ENCODE data around the gene KIF26A. TPM values are rescaled to one million over a fixed set of nuclear protein-coding genes. Genes with fewer than 3 reads are reported as not detected.

Gene KIF26A
- total RNA-seq, 1 donor from 2014 or later: not detected

DNA sequence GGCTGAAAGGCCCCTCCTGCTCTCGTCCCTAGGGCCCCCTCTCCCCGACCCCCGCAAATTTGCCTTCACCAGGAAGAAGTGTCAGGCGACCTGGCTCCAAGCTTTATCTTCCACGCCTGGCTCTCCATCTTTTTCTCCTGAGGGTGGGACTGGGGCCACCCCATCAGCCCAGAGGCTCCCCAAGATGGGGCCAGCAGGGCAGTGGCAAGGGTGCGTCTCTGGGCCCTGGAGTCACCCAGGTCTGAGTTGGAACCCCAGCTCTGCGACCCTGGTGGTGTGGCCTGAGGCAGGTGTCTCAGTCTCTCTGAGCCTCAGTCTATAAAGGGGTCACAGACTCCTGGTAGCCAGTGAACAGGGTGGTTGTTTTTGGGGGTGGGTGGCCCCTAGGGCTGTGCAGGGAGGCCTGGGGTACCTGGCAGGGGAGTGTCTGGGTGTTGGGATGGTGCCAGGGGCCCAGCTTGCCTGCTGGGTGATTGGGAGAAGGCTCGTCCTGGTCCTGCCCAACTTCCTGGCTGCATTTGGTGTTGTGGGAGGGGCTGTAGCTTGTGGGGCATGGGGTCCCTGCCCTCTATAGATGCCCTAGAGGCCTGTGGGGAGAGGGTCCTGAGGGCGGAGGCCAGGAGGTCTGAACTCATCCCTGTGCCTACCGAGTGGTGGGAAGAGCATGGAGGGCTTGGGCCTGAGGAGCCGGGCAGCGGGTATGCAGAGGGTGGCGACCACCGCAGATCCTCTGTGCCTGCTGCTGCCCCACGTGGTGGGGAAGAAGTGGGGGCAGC is 7.6 kb downstream of the KIF26A start:
- Mint-ChIP-seq H3K4me3 (no peak overlapping the region), H3K27me3 (peaks cover 12% of the 10 kb centered on the region), H3K9me3 (no peaks in the 10 kb centered on the region), H3K36me3 (ENCODE audit: low read depth) (no peaks in the 10 kb centered on the region), H3K27ac (no peak overlapping the region), H3K4me1 (no peaks in the 10 kb centered on the region)
- ATAC-seq (ENCODE audit: low read depth) (no peak), DNase-seq (no peak)
- TF ChIP-seq, protein P1, sequence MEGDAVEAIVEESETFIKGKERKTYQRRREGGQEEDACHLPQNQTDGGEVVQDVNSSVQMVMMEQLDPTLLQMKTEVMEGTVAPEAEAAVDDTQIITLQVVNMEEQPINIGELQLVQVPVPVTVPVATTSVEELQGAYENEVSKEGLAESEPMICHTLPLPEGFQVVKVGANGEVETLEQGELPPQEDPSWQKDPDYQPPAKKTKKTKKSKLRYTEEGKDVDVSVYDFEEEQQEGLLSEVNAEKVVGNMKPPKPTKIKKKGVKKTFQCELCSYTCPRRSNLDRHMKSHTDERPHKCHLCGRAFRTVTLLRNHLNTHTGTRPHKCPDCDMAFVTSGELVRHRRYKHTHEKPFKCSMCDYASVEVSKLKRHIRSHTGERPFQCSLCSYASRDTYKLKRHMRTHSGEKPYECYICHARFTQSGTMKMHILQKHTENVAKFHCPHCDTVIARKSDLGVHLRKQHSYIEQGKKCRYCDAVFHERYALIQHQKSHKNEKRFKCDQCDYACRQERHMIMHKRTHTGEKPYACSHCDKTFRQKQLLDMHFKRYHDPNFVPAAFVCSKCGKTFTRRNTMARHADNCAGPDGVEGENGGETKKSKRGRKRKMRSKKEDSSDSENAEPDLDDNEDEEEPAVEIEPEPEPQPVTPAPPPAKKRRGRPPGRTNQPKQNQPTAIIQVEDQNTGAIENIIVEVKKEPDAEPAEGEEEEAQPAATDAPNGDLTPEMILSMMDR (IDR thresholded peaks at IDR 0.05): no peak
- CTCF ChIA-PET: no interaction called here
- intact Hi-C loops (cut with micrococcal nuclease): no loop called here
- POLR2A ChIA-PET: no interaction called here

- Mint-ChIP-seq H3K9me3 (no peaks in the 10 kb centered on the region), H3K4me1 (no peaks in the 10 kb centered on the region), H3K27ac (no peak overlapping the region), H3K27me3 (peaks cover 10% of the 10 kb centered on the region), H3K4me3 (no peak overlapping the region), H3K36me3 (ENCODE audit: low read depth) (no peaks in the 10 kb centered on the region)
- CTCF ChIA-PET: no interaction called here
- TF ChIP-seq, protein P1 (IDR thresholded peaks at IDR 0.05): no peak
- no peak for ATAC-seq (ENCODE audit: low read depth)
- DNase-seq: no peak
- POLR2A ChIA-PET: no interaction called here
- intact Hi-C loops (cut with micrococcal nuclease): no loop called here
These were observed 8.4 kb downstream of the KIF26A start for GRCh38 chr14:104146651-104147345.

- ChIA-PET CTCF (no interaction called here), POLR2A (no interaction called here)
- no peak overlapping the region for H3K27ac Mint-ChIP-seq
- H3K36me3 Mint-ChIP-seq (ENCODE audit: low read depth): no peaks in the 10 kb centered on the region
- intact Hi-C loops (cut with micrococcal nuclease): no loop called here
- H3K27me3 Mint-ChIP-seq: peaks cover 10% of the 10 kb centered on the region
- no peaks in the 10 kb centered on the region for H3K9me3 Mint-ChIP-seq
- no peaks in the 10 kb centered on the region for H3K4me1 Mint-ChIP-seq
- TF ChIP-seq, protein P1 (IDR thresholded peaks at IDR 0.05): no peak
- H3K4me3 Mint-ChIP-seq: no peak overlapping the region
- DNase-seq (no peak), ATAC-seq (ENCODE audit: low read depth) (no peak)
These were observed 9.1 kb downstream of the KIF26A start for GRCh38 chr14:104147346-104148125.

DNA sequence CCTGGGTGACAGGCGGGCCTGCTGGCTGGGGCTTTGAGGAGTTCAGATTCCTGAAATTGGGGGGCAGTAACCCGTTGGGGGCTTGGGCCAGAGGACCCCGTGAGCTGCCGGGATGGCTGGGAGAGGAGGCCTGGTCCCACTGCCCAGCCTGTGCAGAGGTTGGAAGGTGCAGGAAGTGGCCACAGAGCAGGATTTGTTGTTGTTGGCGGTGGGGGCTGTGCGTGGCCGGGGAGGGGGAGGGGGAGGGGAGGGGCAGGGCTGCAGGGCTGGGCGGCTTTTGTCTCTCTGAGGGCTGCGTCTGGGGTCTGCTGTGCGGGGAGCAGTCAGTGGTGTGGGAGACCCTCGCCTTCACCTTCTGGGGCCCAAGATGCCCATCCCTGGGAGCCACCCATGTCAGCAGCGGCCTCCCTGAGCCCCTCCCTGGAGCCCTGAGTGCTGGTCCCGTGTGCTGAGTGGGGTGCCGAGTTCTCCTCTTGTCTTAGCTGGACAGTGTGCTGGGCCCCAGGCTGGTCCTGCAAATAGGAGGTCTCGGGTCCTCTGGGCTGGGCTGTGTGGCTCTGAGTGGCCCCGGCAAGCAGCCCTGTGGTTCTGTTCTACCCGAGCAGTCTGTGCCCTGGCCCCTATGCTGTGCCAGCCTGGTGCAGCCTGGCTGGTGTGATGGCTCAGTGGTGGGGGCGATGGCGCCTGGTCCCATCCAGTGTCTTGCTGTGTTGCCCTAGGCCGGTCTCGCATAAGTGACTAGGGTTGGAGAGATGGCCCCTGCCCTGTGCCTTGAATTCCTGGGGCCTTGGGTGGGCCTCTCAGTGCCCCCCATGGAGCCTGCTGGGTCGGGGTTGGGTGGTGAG is 10.3 kb downstream of the KIF26A start:
- DNase-seq: no peak
- POLR2A ChIA-PET: no interaction called here

More for the DNA sequence above, 10.3 kb downstream of the KIF26A start:
- H3K27me3 Mint-ChIP-seq: peaks cover 10% of the 10 kb centered on the region
- no peaks in the 10 kb centered on the region for H3K36me3 Mint-ChIP-seq (ENCODE audit: low read depth)
- no peak overlapping the region for H3K4me3 Mint-ChIP-seq
- CTCF ChIA-PET: no interaction called here
- H3K9me3 Mint-ChIP-seq: no peaks in the 10 kb centered on the region
- no peak for ATAC-seq (ENCODE audit: low read depth)
- intact Hi-C loops (cut with micrococcal nuclease): no loop called here
- TF ChIP-seq, protein P1 (IDR thresholded peaks at IDR 0.05): no peak
- no peaks in the 10 kb centered on the region for H3K4me1 Mint-ChIP-seq
- no peak overlapping the region for H3K27ac Mint-ChIP-seq

All from activated B cell treated with CpG ODN at 0.5 μM for 24 hours (primary cell).